ENCODE results near the gene TPRG1. TPM values are rescaled to one million over a fixed set of nuclear protein-coding genes. Genes with fewer than 3 reads are reported as not detected.

TPRG1 gene
- total RNA-seq, 2 donors from 2014 or later = 2.1 to 4.6 TPM

GRCh38 chr3:189360291-189360690 lies 188.5 kb downstream of the TPRG1 start:
- no peak for ATAC-seq
- WGBS, 2 donors = 70 to 79% methylated on average over 3 to 5 of the region's 5 CpGs
- TF ChIP-seq CTCF (IDR thresholded peaks at IDR 0.05) (no peak), POLR2A (IDR thresholded peaks at IDR 0.05) (no peak)
- no peaks in the 10 kb centered on the region for H3K9me3 ChIP-seq
- no peak overlapping the region for H3K4me3 ChIP-seq
- no peaks in the 10 kb centered on the region for H3K4me1 ChIP-seq
- H3K27ac ChIP-seq = no peak overlapping the region
- intact Hi-C loops (cut with DNase I) = no loop called here
- H3K27me3 ChIP-seq = no peaks in the 10 kb centered on the region
- no peak for DNase-seq
- H3K36me3 ChIP-seq (replicated peaks in 1 of 2; ENCODE audit: insufficient read depth in 1 of 2, low read depth in 2 of 2) = no peaks in the 10 kb centered on the region

- Histone ChIP-seq H3K36me3 (replicated peaks in 1 of 2; ENCODE audit: insufficient read depth in 1 of 2, low read depth in 2 of 2) (no peaks in the 10 kb centered on the region), H3K27me3 (no peaks in the 10 kb centered on the region), H3K9me3 (no peaks in the 10 kb centered on the region), H3K4me3 (no peak overlapping the region), H3K27ac (no peak overlapping the region), H3K4me1 (no peaks in the 10 kb centered on the region)
- DNase-seq (no peak), ATAC-seq (no peak)
- 32 to 42% methylated on average over 2 of the region's 2 CpGs for WGBS, 2 donors
- intact Hi-C loops (cut with DNase I) = no loop called here
- no peak for TF ChIP-seq CTCF (IDR thresholded peaks at IDR 0.05)
Measured at GRCh38 chr3:189361103-189361835, 189.5 kb downstream of the TPRG1 start.

DNA sequence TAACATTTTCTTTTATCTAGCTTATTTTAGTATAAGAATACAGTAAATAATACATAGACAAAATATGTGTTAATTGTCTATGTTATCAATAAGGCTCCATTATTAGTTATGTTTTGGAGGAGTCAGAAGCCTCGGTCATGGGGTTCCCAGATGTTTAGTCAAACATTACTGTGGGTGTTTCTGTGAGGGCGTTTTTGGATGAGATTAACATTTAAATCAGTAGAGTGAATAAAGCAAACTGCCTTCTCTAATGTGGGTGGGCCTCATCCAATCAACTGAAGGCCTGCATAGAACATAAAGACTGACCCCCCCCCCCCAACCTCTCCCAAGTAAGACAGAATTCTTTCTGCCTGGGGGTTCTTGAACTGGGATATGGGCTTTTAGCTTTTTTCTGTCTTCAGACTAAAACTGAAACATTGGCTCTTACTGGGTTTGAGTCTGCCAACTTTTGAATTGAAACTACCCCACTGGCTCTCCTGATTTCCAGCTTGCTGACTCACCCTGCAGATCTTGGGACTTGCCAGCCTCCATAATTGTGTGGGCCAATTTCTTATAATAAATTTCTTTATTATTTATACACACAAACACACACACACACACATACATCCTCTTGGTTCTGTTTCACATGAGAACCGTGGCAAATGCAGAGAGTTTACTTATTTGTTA lies 192.0 kb downstream of the TPRG1 start:
- DNase-seq = no peak
- intact Hi-C loops (cut with DNase I) = no loop called here
- no peak overlapping the region for H3K27ac ChIP-seq
- 55 to 64% methylated on average over 3 of the region's 3 CpGs for whole genome bisulfite sequencing, 2 donors
- no peak for ATAC-seq
- H3K9me3 ChIP-seq = no peaks in the 10 kb centered on the region
- H3K27me3 ChIP-seq = no peaks in the 10 kb centered on the region
- H3K36me3 ChIP-seq (replicated peaks in 1 of 2; ENCODE audit: insufficient read depth in 1 of 2, low read depth in 2 of 2) = no peaks in the 10 kb centered on the region
- no peak overlapping the region for H3K4me3 ChIP-seq
- TF ChIP-seq CTCF (IDR thresholded peaks at IDR 0.05) (no peak), POLR2A (IDR thresholded peaks at IDR 0.05) (no peak)
- no peaks in the 10 kb centered on the region for H3K4me1 ChIP-seq

DNA sequence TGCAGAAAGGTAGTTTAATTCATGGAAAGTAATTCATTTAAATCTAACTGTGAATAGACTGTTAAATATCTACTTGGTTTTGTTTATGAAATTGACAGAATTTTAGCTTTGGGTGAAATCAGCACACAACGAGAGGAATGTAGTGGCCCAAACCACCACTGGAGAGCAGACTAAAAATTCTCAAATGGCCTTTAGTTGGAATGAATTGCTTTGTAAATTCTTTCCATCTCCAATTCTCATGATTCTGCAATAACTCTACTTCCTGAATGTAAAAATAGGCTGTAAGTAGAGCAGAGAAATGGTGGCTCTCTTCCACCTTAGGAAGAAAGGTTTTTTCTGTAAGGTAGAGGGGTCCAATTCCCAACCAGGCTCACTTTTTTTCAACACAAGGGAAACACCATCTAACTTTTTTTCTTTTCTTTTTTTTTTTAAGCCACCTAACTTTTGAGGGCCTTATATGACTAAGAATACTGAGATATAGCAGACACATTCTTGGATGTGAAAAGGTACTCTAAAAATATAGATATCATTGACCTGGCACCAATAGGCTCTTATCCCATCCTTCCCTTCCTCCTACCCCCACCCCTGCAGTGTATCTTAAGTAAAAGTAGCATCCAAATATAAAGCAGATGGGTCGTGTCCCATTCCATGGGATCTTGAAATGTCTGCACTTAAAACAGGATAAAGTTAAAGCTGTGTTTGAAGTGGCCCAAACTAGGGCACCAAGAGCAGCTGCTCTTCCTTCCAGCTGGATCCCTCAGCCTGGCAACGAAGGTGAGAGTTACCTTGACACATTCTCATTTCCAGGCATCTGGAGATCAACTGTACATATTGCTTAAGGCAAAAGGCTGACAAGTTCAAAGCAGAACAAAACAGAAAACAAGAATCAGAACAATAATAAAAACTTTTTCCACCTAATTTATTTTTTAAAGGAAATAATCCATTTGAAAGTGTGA lies 194.1 kb downstream of the TPRG1 start:
- DNase-seq (no peak), ATAC-seq (no peak)
- WGBS, 2 donors = 49 to 53% methylated on average over 3 of the region's 3 CpGs
- H3K9me3 ChIP-seq = no peaks in the 10 kb centered on the region
- intact Hi-C loops (cut with DNase I) = no loop called here
- H3K27me3 ChIP-seq = no peaks in the 10 kb centered on the region
- no peaks in the 10 kb centered on the region for H3K36me3 ChIP-seq (replicated peaks in 1 of 2; ENCODE audit: insufficient read depth in 1 of 2, low read depth in 2 of 2)
- H3K4me1 ChIP-seq = no peaks in the 10 kb centered on the region
- no peak overlapping the region for H3K4me3 ChIP-seq
- TF ChIP-seq POLR2A (IDR thresholded peaks at IDR 0.05) (no peak), CTCF (IDR thresholded peaks at IDR 0.05) (no peak)
- no peak overlapping the region for H3K27ac ChIP-seq

Data from body of pancreas (tissue), 4 donors.